Uterus (tissue), 4 donors: ENCODE data around the gene CH25H. TPM values are rescaled to one million over a fixed set of nuclear protein-coding genes. Genes with fewer than 3 reads are reported as not detected.
"Not testable (repeated sequence)": the region's sequence is repeated elsewhere in the genome, so short reads cannot be mapped to it uniquely, and the experiment has no call there.

Experiments
- DNase-seq, 2 donors: peaks; one replicate each; pipeline ENCODE4 v3.0.0-alpha.2; 2019 to 2020
- H3K27ac ChIP-seq, 2 donors: fragments of 200-600 bp; sonication (generic); 1 replicate in 1 of 2; 2 replicates in 1 of 2; pipeline ENCODE4 v1.5.1; 2016 to 2018
- H3K27me3 ChIP-seq, 2 donors: fragments of 200-600 bp; sonication (generic); one replicate each; pipeline ENCODE4 v1.5.1; 2018 to 2019; ENCODE audit warnings: control low read depth in 1 of 2
- H3K36me3 ChIP-seq, 2 donors: fragments of 200-600 bp; sonication (generic); one replicate each; pipeline ENCODE4 v1.5.1; 2019; ENCODE audit warnings: control low read depth in 1 of 2
- H3K4me1 ChIP-seq, 2 donors: fragments of 200-600 bp; sonication (generic); one replicate each; pipeline ENCODE4 v1.5.1; 2018 to 2019; ENCODE audit warnings: control low read depth in 1 of 2
- H3K4me3 ChIP-seq, 2 donors: fragments of 200-600 bp; sonication (generic); 1 replicate in 1 of 2; 2 replicates in 1 of 2; pipeline ENCODE4 v1.5.1; 2018 to 2019; ENCODE audit warnings: mild to moderate bottlenecking in 1 of 2
- H3K9me3 ChIP-seq, 2 donors: fragments of 200-600 bp; sonication (generic); one replicate each; pipeline ENCODE4 v1.5.1; 2019; ENCODE audit warnings: control low read depth in 1 of 2
- CTCF ChIP-seq, 4 experiments: fragments of 200-600 bp in 2 of 4; fragments of 450-650 bp in 2 of 4; sonication (generic) in 2 of 4; IDR thresholded peaks; one replicate each; pipeline ENCODE4 v1.5.1; 2016 to 2019; ENCODE audit warnings: antibody characterized with exemption in 4 of 4, mild to moderate bottlenecking in 2 of 4, moderate library complexity in 1 of 4
- POLR2A ChIP-seq, 2 donors: fragments of 450-650 bp; IDR thresholded peaks; one replicate each; pipeline ENCODE4 v1.6.1; 2016; ENCODE audit warnings: antibody characterized with exemption in 2 of 2, mild to moderate bottlenecking in 1 of 2, moderate library complexity in 1 of 2
- intact Hi-C: fragments of 100-400 bp; cut with DNase I; formaldehyde crosslinking; loops from one replicate; pipeline ENCODE4 v1.15.1; 2023; ENCODE audit warnings: low total_unique reads
- total RNA-seq, 4 donors: library from RNA; depleted of rRNA in 3 of 4; stranded (reverse); fragments of >200 nt in 3 of 4; gene quantifications; one replicate each; pipeline versions ENCODE4 v1.1.0 to v1.2.4, GENCODE V29; 2014 to 2023
- donor health status: DM: yes; HTN: yes; CAD: no.

CH25H gene
- total RNA-seq: under 1 TPM in 2 of 4 donors, not detected in 2; 0.24 to 0.48 TPM

GRCh38 chr10:89207181-89207800 is at the start of gene CH25H:
Gene CH25H, minus strand, starts transcription at chr10:89207317. Its CDS starts 25 bp downstream, at chr10:89207292.
- Histone ChIP-seq H3K27ac (peak within 1 kb of the TSS; percentile 49 to 60), H3K27me3 (no peaks in the 10 kb centered on the region), H3K9me3 (no peaks in the 10 kb centered on the region), H3K36me3 (no peaks in the 10 kb centered on the region), H3K4me1 (no peaks in the 10 kb centered on the region), H3K4me3 (peak within 1 kb of the TSS; percentile 23 to 41)
- TF ChIP-seq POLR2A (IDR thresholded peaks at IDR 0.05) (peak; percentile 58 to 59), CTCF (IDR thresholded peaks at IDR 0.05) (no peak)
- intact Hi-C loops: loop anchor here (10.0 kb wide), 1 partner anchor 372 kb away; no protein-coding TSS in a partner anchor
- peak; percentile 76 to 80 for DNase-seq

- H3K36me3 ChIP-seq: no peaks in the 10 kb centered on the region
- no peaks in the 10 kb centered on the region for H3K4me1 ChIP-seq
- no peaks in the 10 kb centered on the region for H3K27me3 ChIP-seq
- no peak overlapping the region for H3K27ac ChIP-seq
- no peak for TF ChIP-seq CTCF (IDR thresholded peaks at IDR 0.05)
- TF ChIP-seq POLR2A (IDR thresholded peaks at IDR 0.05): no peak
- intact Hi-C loops: no loop called here
- DNase-seq: no peak
- no peaks in the 10 kb centered on the region for H3K9me3 ChIP-seq
- H3K4me3 ChIP-seq: no peak overlapping the region
These were observed 49.2 kb upstream of the CH25H start for GRCh38 chr10:89256340-89256739.

- Histone ChIP-seq H3K4me3 (no peak overlapping the region), H3K4me1 (peaks cover 0 to 2% of the 10 kb centered on the region in 2 donors), H3K9me3 (no peaks in the 10 kb centered on the region), H3K36me3 (no peaks in the 10 kb centered on the region), H3K27me3 (no peaks in the 10 kb centered on the region), H3K27ac (no peak overlapping the region)
- no peak for DNase-seq
- TF ChIP-seq POLR2A (IDR thresholded peaks at IDR 0.05) (no peak), CTCF (IDR thresholded peaks at IDR 0.05) (no peak)
- intact Hi-C loops: no loop called here
These were observed 48.7 kb upstream of the CH25H start for GRCh38 chr10:89255793-89256192.

- H3K9me3 ChIP-seq, H3K4me3 ChIP-seq, intact Hi-C loops, H3K27me3 ChIP-seq, H3K36me3 ChIP-seq, DNase-seq, H3K27ac ChIP-seq, H3K4me1 ChIP-seq: not testable (repeated sequence)
These were observed 48.0 kb upstream of the CH25H start for GRCh38 chr10:89255091-89255579.

- intact Hi-C loops: no loop called here
- no peak for DNase-seq
- TF ChIP-seq POLR2A (IDR thresholded peaks at IDR 0.05) (no peak), CTCF (IDR thresholded peaks at IDR 0.05) (no peak)
- Histone ChIP-seq H3K9me3 (no peaks in the 10 kb centered on the region), H3K27ac (peak overlapping the region in 1 of 2 donors; percentile 76), H3K27me3 (no peaks in the 10 kb centered on the region), H3K4me3 (peak overlapping the region; percentile 84), H3K36me3 (no peaks in the 10 kb centered on the region), H3K4me1 (peaks cover 0 to 5% of the 10 kb centered on the region in 2 donors)
These were observed 45.1 kb upstream of the CH25H start for GRCh38 chr10:89252225-89252585.
